Esophagus muscularis mucosa (tissue), 4 donors: ENCODE measurements around the gene NRROS. TPM values are rescaled to one million over a fixed set of nuclear protein-coding genes. Genes with fewer than 3 reads are reported as not detected.
A peak's percentile ranks its signal among the peaks of the same experiment; 100 is the strongest.

Source experiments
- DNase-seq: peaks from one replicate; pipeline ENCODE4 v3.0.0-alpha.2; 2017; ENCODE audit errors: extremely low spot score
- H3K27ac ChIP-seq, 4 donors: fragments of 200-600 bp; sonication (generic); replicated peaks in 1 of 4; 1 replicate in 3 of 4; 2 replicates in 1 of 4; pipeline ENCODE4 v1.5.1; 2016 to 2019; ENCODE audit warnings: mild to moderate bottlenecking in 1 of 4
- H3K27me3 ChIP-seq, 4 donors: fragments of 200-600 bp; sonication (generic); one replicate each; pipeline versions ENCODE4 v1.5.1 to v1.6.0; 2016 to 2019
- H3K36me3 ChIP-seq, 4 donors: fragments of 200-600 bp; sonication (generic); one replicate each; pipeline ENCODE4 v1.5.1; 2016 to 2019
- H3K4me1 ChIP-seq, 4 donors: fragments of 200-600 bp; sonication (generic); one replicate each; pipeline ENCODE4 v1.5.1; 2016 to 2019
- H3K4me3 ChIP-seq, 4 donors: fragments of 200-600 bp; sonication (generic); 1 replicate in 2 of 4; 2 replicates in 2 of 4; pipeline ENCODE4 v1.5.1; 2016 to 2019; ENCODE audit warnings: mild to moderate bottlenecking in 4 of 4, moderate library complexity in 1 of 4
- H3K9me3 ChIP-seq, 4 donors: fragments of 200-600 bp; sonication (generic); 1 replicate in 3 of 4; 2 replicates in 1 of 4; pipeline ENCODE4 v1.5.1; 2016 to 2019
- EP300 ChIP-seq: sonication (generic); formaldehyde crosslinking; IDR thresholded peaks from one replicate; pipeline ENCODE4 v1.6.1; 2017; ENCODE audit warnings: antibody characterized with exemption
- POLR2A ChIP-seq: fragments of 450-650 bp; IDR thresholded peaks from one replicate; pipeline ENCODE4 v1.6.1; 2017; ENCODE audit warnings: antibody characterized with exemption, moderate library complexity, mild to moderate bottlenecking, low read depth
- POLR2AphosphoS5 ChIP-seq, 2 donors: sonication (generic); formaldehyde crosslinking; IDR thresholded peaks; one replicate each; pipeline ENCODE4 v1.6.1; 2017; ENCODE audit warnings: antibody characterized with exemption in 2 of 2
- WGBS: methylation state at CpG from one replicate; pipeline ENCODE4 v1.1.5; 2018; 5-methylcytosine and 5-hydroxymethylcytosine counted together
- intact Hi-C: fragments of 100-400 bp; cut with DNase I; formaldehyde crosslinking; loops from one replicate; pipeline ENCODE4 v1.15.1; 2023
- total RNA-seq, 4 donors: library from RNA; depleted of rRNA; stranded (reverse); fragments of >200 nt; gene quantifications; one replicate each; pipeline versions ENCODE4 v1.1.0 to v1.2.1, GENCODE V29; 2016
- TF ChIP-seq, protein P1 (sequence below), 3 experiments: fragments of 200-600 bp in 2 of 3; fragments of 450-650 bp in 1 of 3; sonication (generic) in 2 of 3; IDR thresholded peaks; one replicate each; pipeline ENCODE4 v1.5.1; 2017 to 2019; ENCODE audit warnings: antibody characterized with exemption in 3 of 3, mild to moderate bottlenecking in 2 of 3, moderate library complexity in 1 of 3

The NRROS gene
- total RNA-seq, 4 donors from 2014 or later = 6.2 to 8.5 (median 7.3) TPM

GRCh38 chr3:196670339-196670738 is 30.8 kb downstream of the NRROS start:
- Histone ChIP-seq H3K9me3 (no peaks in the 10 kb centered on the region), H3K27me3 (no peaks in the 10 kb centered on the region), H3K4me1 (peaks cover 0 to 4% (median 0%) of the 10 kb centered on the region in 4 donors), H3K36me3 (no peaks in the 10 kb centered on the region), H3K4me3 (no peak overlapping the region), H3K27ac (peak overlapping the region in 1 of 4 donors; percentile 31)
- TF ChIP-seq EP300 (no peak), POLR2AphosphoS5 (IDR thresholded peaks at IDR 0.05) (no peak)
- no peak for DNase-seq
- intact Hi-C loops = no loop called here
- 52% methylated on average over 6 of the region's 6 CpGs for WGBS

DNA sequence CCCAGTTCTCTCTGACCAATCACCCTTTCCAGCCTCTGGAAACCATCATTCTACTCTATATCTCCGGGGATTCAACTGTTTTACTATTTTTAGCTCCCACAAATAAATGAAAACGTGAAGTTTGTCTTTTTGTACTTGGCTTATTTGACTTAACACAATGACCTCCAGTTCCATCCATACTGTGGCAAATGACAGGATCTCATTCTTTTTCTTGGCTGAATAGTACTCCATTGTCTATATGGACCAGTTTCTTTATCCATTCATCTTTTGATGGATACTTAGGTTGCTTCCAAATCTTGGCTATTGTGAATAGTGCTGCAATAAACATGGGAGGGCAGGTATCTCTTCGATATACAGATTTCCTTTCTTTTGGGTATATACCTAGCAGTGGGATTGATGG is 34.1 kb downstream of the NRROS start:
- intact Hi-C loops = no loop called here
- DNase-seq = no peak

DNA sequence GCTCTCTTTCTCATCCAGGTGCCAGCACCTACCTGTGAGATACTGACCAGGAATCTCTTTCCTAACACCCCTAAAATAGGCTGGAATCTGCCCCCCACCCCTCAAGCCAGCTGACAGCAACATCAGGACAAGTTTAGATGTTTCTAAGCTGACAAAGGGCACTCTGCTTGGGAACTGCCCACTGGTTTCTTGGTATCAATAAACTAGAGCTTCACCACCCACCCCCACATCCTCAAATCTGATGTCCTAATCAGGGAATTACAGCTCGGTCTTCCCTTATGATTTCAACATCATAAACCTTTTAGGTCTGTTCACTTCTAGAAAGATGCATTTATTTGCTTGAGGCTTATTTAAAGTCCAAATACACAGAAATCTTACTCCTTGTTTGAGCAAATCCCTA is 37.9 kb downstream of the NRROS start:
- TF ChIP-seq EP300 = no peak
- no peak for TF ChIP-seq POLR2AphosphoS5 (IDR thresholded peaks at IDR 0.05)
- no peak for TF ChIP-seq POLR2A
- TF ChIP-seq, protein P1, sequence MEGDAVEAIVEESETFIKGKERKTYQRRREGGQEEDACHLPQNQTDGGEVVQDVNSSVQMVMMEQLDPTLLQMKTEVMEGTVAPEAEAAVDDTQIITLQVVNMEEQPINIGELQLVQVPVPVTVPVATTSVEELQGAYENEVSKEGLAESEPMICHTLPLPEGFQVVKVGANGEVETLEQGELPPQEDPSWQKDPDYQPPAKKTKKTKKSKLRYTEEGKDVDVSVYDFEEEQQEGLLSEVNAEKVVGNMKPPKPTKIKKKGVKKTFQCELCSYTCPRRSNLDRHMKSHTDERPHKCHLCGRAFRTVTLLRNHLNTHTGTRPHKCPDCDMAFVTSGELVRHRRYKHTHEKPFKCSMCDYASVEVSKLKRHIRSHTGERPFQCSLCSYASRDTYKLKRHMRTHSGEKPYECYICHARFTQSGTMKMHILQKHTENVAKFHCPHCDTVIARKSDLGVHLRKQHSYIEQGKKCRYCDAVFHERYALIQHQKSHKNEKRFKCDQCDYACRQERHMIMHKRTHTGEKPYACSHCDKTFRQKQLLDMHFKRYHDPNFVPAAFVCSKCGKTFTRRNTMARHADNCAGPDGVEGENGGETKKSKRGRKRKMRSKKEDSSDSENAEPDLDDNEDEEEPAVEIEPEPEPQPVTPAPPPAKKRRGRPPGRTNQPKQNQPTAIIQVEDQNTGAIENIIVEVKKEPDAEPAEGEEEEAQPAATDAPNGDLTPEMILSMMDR (IDR thresholded peaks at IDR 0.05) = no peak
- no peaks in the 10 kb centered on the region for H3K9me3 ChIP-seq

More for the DNA sequence above, 34.1 kb downstream of the NRROS start:
- Histone ChIP-seq H3K4me1 (peaks cover 0 to 4% (median 0%) of the 10 kb centered on the region in 4 donors), H3K4me3 (no peak overlapping the region), H3K27ac (no peak overlapping the region), H3K36me3 (no peaks in the 10 kb centered on the region), H3K27me3 (peaks cover 0 to 4% (median 0%) of the 10 kb centered on the region in 4 donors), H3K9me3 (no peaks in the 10 kb centered on the region)
- WGBS = 86% methylated on average over 3 of the region's 3 CpGs
- TF ChIP-seq, protein P1 (IDR thresholded peaks at IDR 0.05) = no peak

GRCh38 chr3:196677931-196678330 is 38.4 kb downstream of the NRROS start:
- DNase-seq = no peak
- Histone ChIP-seq H3K27ac (no peak overlapping the region), H3K36me3 (no peaks in the 10 kb centered on the region), H3K4me1 (no peaks in the 10 kb centered on the region), H3K4me3 (no peak overlapping the region), H3K9me3 (no peaks in the 10 kb centered on the region), H3K27me3 (peaks cover 0 to 4% (median 0%) of the 10 kb centered on the region in 4 donors)
- TF ChIP-seq, protein P1 (IDR thresholded peaks at IDR 0.05) = no peak
- no peak for TF ChIP-seq EP300
- no peak for TF ChIP-seq POLR2AphosphoS5 (IDR thresholded peaks at IDR 0.05)
- WGBS = 77% methylated on average over 1 of the region's 1 CpG
- intact Hi-C loops = no loop called here

More for the DNA sequence above, 37.9 kb downstream of the NRROS start:
- H3K36me3 ChIP-seq = no peaks in the 10 kb centered on the region
- H3K4me1 ChIP-seq = no peaks in the 10 kb centered on the region
- no peak overlapping the region for H3K27ac ChIP-seq
- no peak overlapping the region for H3K4me3 ChIP-seq
- 69% methylated on average over 1 of the region's 1 CpG for whole genome bisulfite sequencing
- no peak for DNase-seq
- intact Hi-C loops = no loop called here
- H3K27me3 ChIP-seq = peaks cover 0 to 4% (median 0%) of the 10 kb centered on the region in 4 donors

GRCh38 chr3:196684548-196685407 is 45.3 kb downstream of the NRROS start:
- no peaks in the 10 kb centered on the region for H3K9me3 ChIP-seq
- peaks cover 9 to 17% (median 10%) of the 10 kb centered on the region in 4 donors for H3K4me1 ChIP-seq
- WGBS = 40% methylated on average over 24 of the region's 24 CpGs
- no peak overlapping the region for H3K27ac ChIP-seq
- H3K27me3 ChIP-seq = no peaks in the 10 kb centered on the region
- no peaks in the 10 kb centered on the region for H3K36me3 ChIP-seq
- no peak for DNase-seq
- peak overlapping the region in 1 of 4 donors; percentile 18 for H3K4me3 ChIP-seq
- intact Hi-C loops = loop anchor here (1.0 kb wide), 1 partner anchor 75 kb away; no protein-coding TSS in a partner anchor
- TF ChIP-seq POLR2AphosphoS5 (IDR thresholded peaks at IDR 0.05) (peak; percentile 30 to 39), EP300 (no peak)
- TF ChIP-seq, protein P1 (IDR thresholded peaks at IDR 0.05) = peak; percentile 92 to 96 (median 92)
